Retinal pigment epithelial cell (primary cell): ENCODE data around the gene SSH2.

Experiments
- DNase-seq: peaks from one replicate; pipeline ENCODE4 v3.0.0-alpha.2; 2010; ENCODE audit warnings: low read depth
- H3K4me3 ChIP-seq: 2 replicates; pipeline ENCODE4 v1.5.1; 2011; ENCODE audit warnings: mild to moderate bottlenecking, low read length, control low read depth, moderate library complexity
- CTCF ChIP-seq: conservative IDR thresholded peaks from 2 replicates; pipeline ENCODE4 v1.5.1; 2011; ENCODE audit warnings: low read depth, low read length, control low read depth, inconsistent platforms

The SSH2 gene

GRCh38 chr17:29709866-29710519, 220.0 kb downstream of the SSH2 start:
- TF ChIP-seq CTCF = no peak
- no peak for DNase-seq
- no peak overlapping the region for H3K4me3 ChIP-seq

GRCh38 chr17:29707212-29707571, 222.8 kb downstream of the SSH2 start:
- DNase-seq = no peak
- no peak for TF ChIP-seq CTCF
- H3K4me3 ChIP-seq = no peak overlapping the region

- no peak for TF ChIP-seq CTCF
- DNase-seq = no peak
- H3K4me3 ChIP-seq = no peak overlapping the region
Observed at GRCh38 chr17:29706045-29706431, 224.0 kb downstream of the SSH2 start.

GRCh38 chr17:29705386-29705785, 224.6 kb downstream of the SSH2 start:
- no peak for TF ChIP-seq CTCF
- DNase-seq = no peak

GRCh38 chr17:29699283-29699682, 230.7 kb downstream of the SSH2 start:
- no peak overlapping the region for H3K4me3 ChIP-seq
- TF ChIP-seq CTCF = no peak
- peak; percentile 64 for DNase-seq

More at GRCh38 chr17:29705386-29705785, 224.6 kb downstream of the SSH2 start:
- H3K4me3 ChIP-seq = no peak overlapping the region

- TF ChIP-seq CTCF = no peak
- H3K4me3 ChIP-seq = no peak overlapping the region
- no peak for DNase-seq
Observed at GRCh38 chr17:29698837-29699236, 231.2 kb downstream of the SSH2 start.

GRCh38 chr17:29698019-29698777, 231.8 kb downstream of the SSH2 start:
- no peak for DNase-seq
- no peak for TF ChIP-seq CTCF

More at GRCh38 chr17:29698019-29698777, 231.8 kb downstream of the SSH2 start:
- H3K4me3 ChIP-seq = no peak overlapping the region
